Measurements from ENCODE around the gene ZNF654. TPM values are rescaled to one million over a fixed set of nuclear protein-coding genes. Genes with fewer than 3 reads are reported as not detected.

ZNF654 gene
- total and polyA plus RNA-seq, 2 donors (not counting 1 experiment from before 2014, with no cell fraction given) = 4.0 to 19.5 TPM

- Histone ChIP-seq H3K4me3 (ENCODE audit: control extremely low read depth in 1 of 5, extremely low read depth in 1 of 5, insufficient read depth in 1 of 5, low read depth in 2 of 5, low read length in 4 of 5) (peak within 1 kb of the TSS; percentile 88 to 100 (median 95)), H3K27me3 (replicated peaks in 1 of 4; ENCODE audit: control extremely low read depth in 1 of 4, control insufficient read depth in 3 of 4, insufficient read depth in 4 of 4, low read length in 3 of 4) (no peaks in the 10 kb centered on the region), H4K20me1 (ENCODE audit: control insufficient read depth, insufficient read depth, low read length, poor library complexity, severe bottlenecking) (peaks cover 3% of the 10 kb centered on the region), H3K79me2 (ENCODE audit: control insufficient read depth, insufficient read depth, low read length) (peaks cover 49% of the 10 kb centered on the region), H3K36me3 (replicated peaks in 1 of 2; ENCODE audit: control extremely low read depth in 1 of 2, control insufficient read depth in 1 of 2, extremely low read depth in 1 of 2, insufficient read depth in 2 of 2, low read length in 1 of 2) (peaks cover 0 to 13% of the 10 kb centered on the region in 2 experiments), H3K4me1 (ENCODE audit: control insufficient read depth in 2 of 2, insufficient read depth in 2 of 2, low read length in 2 of 2) (peaks cover 25 to 33% of the 10 kb centered on the region in 2 donors), H3K9me3 (ENCODE audit: control extremely low read depth in 1 of 3, control insufficient read depth in 2 of 3, insufficient read depth in 1 of 3, low read length in 2 of 3) (no peaks in the 10 kb centered on the region), H3K27ac (ENCODE audit: low read length in 2 of 2) (peak within 1 kb of the TSS; percentile 93 to 98), H3K4me2 (replicated peaks; ENCODE audit: low read depth, low read length, poor library complexity, severe bottlenecking) (peak within 1 kb of the TSS; percentile 94), H3K9ac (ENCODE audit: low read length) (peak within 1 kb of the TSS; percentile 97), H2AFZ (ENCODE audit: insufficient read depth, low read depth, low read length, poor library complexity, severe bottlenecking) (peak within 1 kb of the TSS; percentile 94)
- ATAC-seq (ENCODE audit: low read depth) (peak; percentile 88), DNase-seq (peak; percentile 90)
- TF ChIP-seq EZH2 (IDR thresholded peaks at IDR 0.05; ENCODE audit: borderline replicate concordance, insufficient read depth, low read depth, low read length, poor library complexity, severe bottlenecking) = no peak
- no peak for TF ChIP-seq CTCF (IDR thresholded peaks at IDR 0.05)
- Mint-ChIP-seq H3K4me3 (peak within 1 kb of the TSS; percentile 99), H3K27ac (peak within 1 kb of the TSS; percentile 99), H3K9me3 (ENCODE audit: insufficient read depth) (no peaks in the 10 kb centered on the region), H3K4me1 (peaks cover 35% of the 10 kb centered on the region), H3K27me3 (no peaks in the 10 kb centered on the region)
- WGBS (ENCODE audit: insufficient coverage) = under 1% methylated on average over 53 of the region's 57 CpGs
- CTCF ChIA-PET = interaction anchor here (0.8 to 3.0 kb wide), 6 partner anchors 16 to 799 kb away, joined by 3 to 10 read pairs (median 3); no protein-coding TSS in a partner anchor
- intact Hi-C loops (cut with micrococcal nuclease) = loop anchor here (1.0 to 5.0 kb wide), 3 partner anchors 37 to 922 kb away; partner anchors contain the start of genes CGGBP1, CHMP2B and ZNF654
- POLR2A ChIA-PET = interaction anchor here (0.6 to 2.5 kb wide), 2 partner anchors 16 to 91 kb away, joined by 4 to 25 read pairs; partner anchors contain the start of genes CGGBP1 and ZNF654
These were observed 90.7 kb downstream of the ZNF654 start, which contains the start of gene C3orf38 for GRCh38 chr3:88149509-88150362. Gene C3orf38 (plus strand): TSS chr3:88149959. CDS start chr3:88150053, 94 bp downstream.
